Measurements from ENCODE around the gene RABEP2.
"Not testable (repeated sequence)": the region's sequence is repeated elsewhere in the genome, so short reads cannot be mapped to it uniquely, and the experiment has no call there.

RABEP2 gene

DNA sequence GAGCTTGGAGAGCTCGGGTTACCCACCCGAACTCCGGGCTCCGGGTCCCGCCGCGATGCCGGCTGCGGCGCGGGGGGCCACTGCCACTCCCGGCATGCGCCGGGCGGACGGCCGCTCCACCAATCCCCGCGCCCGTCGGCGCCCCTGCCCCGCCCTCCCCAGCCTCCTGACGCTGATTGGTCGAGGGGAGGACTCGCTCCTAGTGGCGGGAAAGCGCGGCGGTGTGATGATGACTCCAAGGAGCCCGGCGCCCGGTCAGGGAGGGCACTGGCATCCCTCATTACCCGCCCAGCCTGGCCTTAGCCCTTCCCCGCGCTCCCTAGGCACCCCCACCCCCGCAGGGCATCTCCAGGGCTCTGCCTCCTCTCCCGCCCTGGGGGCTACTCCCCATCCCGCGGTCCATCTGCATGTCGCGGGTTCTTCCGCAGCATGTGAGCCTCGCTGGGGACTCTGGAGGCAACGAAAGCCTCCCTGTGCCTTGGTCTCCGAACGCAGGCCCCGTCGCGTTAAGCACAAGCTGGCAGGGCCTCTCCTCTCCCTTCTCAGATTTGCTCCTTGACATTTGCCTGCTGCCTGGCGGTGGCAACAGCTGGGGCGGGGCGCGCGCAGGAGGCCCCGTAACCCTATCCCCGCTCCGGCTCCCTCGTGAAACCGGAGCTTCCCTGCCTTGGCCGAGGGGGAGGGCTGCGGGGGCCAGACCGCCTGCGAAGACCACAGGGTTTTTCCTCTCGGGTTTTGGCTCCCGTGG is 45.0 kb downstream of the RABEP2 start:
- peak; percentile 82 to 84 (median 83) for DNase-seq (ENCODE audit: low read depth in 2 of 3, low spot score in 2 of 3)

DNA sequence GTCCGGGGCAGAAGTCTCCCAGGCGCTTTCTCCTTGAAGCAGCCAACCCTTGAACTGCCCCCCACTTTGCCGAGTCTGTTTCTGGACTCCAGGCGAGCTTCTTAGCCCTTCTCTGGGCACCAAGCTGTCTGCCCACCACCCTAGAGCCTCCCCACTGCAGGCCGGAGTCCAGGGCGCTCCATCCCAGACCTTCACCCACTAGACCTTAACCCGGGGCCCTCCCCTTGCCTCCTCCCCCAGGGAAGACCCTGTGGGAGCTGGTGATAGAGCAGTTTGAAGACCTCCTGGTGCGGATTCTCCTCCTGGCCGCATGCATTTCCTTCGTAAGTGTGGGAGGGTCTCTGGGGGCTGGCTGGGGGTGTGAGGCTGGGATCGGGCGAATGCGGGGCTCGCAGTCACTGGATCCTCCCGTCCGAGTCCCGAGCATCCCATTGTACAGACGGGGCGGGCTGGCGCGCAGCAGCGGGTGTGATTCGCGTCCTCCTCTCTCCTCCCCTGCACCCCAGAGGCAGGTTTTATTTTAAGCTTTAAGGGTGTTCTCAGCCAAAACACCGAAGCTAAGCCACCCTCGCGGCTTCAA is 45.7 kb downstream of the RABEP2 start:
- DNase-seq (ENCODE audit: low read depth in 2 of 3, low spot score in 2 of 3): peak in 1 of 3 experiments; percentile 18

DNA sequence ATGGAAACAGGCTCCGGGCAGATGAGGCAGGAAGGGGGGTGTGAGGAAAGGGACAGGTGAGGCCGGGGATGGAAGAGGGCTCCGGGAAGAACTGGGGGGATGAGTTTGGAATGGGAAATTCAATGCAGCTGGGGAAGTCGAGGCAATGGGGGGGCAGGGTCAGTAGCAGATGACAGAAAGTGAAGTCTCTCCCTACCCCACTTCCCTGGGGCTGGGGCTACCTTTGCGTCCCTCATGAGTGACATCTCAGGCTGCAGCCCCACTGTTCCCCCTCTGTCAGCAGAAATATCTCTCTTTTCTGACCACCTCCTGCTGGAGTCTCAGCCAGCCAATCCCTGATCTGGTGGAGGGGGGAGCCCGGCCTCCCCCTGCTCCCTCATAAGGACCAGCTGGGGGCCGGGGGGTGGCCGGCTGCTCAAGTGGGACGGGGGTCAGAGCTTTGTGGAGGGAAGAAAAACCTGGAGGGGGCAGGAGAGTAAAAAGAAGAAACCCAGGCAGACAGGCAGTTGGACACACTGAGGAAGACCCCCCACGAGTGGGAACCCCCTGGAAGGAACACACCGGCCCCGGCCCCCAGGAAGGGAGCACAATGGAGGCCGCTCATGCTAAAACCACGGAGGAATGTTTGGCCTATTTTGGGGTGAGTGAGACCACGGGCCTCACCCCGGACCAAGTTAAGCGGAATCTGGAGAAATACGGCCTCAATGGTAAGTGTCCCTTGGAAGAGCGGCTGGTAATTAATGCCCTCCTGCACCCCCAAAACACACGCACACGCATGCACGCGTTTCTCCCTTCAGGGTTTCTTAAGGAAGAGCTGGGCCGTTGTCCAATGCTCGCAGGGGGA is 46.7 kb downstream of the RABEP2 start, which contains the start of gene ATP2A1:
Gene ATP2A1, plus strand, starts transcription at position 406 of the 844 bp plus-strand sequence. Its CDS starts 184 bp downstream, at position 590.
- DNase-seq (ENCODE audit: low read depth in 2 of 3, low spot score in 2 of 3): no peak

DNA sequence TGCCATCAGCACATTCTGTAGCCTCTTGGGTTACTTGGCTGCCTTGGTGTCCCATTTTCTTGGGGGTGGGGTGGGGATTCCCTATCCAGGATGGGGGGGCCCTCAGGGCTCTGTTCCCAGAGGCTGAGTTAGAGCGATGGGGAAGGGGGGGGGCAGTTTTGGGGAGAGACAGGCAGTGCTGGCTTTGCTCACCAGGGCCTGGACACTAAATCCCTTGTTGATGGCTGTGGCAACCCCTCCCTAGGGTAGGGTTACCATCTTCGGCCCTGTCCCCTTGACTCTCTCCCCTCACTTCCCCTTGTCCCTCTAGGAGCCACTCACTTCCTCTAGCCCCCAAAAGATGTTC is 47.4 kb downstream of the RABEP2 start:
- no peak for DNase-seq (ENCODE audit: low read depth in 2 of 3, low spot score in 2 of 3)

DNA sequence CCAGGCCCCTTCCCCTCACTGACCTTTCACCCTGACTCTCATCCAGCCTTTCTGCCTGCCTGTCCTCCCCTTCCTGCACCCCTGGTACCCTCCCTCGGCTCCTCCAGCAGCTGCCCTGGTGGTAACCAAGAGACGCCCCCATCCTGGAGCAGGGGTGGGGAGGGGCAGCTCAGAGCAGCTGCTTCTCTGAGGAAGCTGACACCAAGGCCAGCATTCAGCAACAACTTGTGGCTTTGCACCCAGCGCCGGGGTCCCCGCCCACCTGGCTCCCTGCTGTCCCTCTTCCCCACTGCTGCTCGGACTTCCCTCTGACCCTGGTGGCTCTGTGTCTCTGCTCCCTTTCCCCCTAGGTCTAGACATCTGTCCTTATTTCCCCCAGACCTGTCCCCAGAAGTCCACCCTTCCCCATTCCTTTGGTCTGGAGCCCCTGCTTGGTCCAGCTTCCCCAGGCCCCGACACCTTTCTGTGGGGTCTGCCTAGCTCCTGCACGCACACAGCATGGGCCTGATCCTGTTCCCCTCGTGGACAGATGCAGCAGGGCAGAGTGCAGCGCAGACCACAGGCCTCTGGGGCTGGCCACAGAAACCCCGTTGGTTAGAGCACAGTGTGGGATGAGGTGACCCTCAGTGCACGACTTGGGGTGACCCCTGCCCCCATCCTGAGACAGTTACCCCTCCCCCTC is 47.9 kb downstream of the RABEP2 start:
- DNase-seq (ENCODE audit: low read depth in 2 of 3, low spot score in 2 of 3): no peak

DNA sequence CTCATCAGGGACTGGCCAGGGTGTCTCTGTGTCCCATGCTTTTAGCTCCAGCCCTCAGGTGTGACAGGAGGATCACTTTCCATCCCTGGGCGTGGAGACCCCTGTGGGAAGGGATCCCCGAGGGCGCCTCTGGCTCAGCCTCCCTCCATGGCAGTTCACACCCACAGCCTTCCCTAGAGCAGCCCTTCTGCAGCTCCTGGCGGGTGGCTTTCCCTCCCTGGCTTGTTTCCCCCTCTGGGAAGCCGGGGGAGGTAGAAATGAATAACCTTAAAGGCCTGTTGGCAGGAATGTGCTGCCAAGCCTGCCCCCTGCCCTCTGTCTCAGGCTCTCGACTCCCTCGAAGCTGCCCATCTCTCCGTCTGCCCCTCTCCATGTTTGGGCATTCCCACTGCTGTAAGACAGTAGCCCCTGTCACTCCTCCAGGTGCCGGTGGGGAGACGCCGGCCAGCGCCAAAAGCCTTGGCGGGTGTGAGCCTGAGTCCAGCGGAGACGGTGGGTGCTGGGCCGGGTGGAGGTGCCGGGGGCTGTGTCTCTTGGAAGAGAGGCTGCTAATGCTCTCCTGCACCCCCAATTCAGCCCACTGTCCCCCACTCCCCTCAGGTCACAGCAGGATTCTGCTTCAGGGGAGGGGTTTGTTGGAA is 48.9 kb downstream of the RABEP2 start:
- no peak for DNase-seq (ENCODE audit: low read depth in 2 of 3, low spot score in 2 of 3)

DNA sequence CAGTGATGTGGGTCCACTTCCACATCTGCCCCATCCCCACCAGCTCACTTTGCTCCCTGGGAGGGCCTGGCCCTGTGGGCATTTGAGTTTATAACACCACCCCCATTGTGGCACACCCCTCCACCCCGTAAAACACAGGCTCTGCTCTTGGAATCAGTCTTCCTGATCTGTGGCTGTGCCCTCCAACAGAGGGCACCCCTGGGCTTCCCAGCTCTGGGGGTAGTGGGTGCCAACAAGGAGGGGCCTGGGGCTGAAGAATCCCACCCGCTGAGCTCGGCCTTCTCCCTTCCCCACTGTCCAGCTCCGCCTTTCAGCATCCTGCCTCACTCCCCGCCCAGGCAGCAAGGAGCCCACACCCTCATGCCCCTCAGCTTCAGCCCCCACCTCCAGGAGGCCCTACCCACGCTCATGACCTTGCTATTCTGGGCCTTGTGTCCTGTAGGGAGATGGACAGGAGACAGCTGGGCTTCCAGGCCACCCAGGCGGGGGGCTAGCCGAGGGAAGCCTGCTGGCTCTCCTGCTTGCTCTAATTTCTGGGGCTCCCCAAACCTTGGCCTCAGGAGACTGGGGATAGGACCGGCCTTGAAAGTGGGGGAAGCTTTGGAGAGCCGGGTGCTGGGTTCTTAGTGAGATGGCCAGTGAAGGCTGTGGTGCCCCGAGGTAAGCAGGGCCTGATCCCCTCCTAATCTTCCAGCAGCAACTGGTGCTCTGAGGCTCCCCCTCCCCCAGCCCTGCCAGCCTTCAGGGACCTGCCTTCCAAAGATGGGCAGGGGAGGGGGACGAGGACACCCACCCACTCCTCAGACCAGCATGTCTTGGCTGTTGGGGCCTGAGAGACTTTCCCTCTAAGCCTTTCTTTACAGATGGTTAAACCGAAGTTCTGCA is 49.7 kb downstream of the RABEP2 start:
- DNase-seq (ENCODE audit: low read depth in 2 of 3, low spot score in 2 of 3): no peak

DNA sequence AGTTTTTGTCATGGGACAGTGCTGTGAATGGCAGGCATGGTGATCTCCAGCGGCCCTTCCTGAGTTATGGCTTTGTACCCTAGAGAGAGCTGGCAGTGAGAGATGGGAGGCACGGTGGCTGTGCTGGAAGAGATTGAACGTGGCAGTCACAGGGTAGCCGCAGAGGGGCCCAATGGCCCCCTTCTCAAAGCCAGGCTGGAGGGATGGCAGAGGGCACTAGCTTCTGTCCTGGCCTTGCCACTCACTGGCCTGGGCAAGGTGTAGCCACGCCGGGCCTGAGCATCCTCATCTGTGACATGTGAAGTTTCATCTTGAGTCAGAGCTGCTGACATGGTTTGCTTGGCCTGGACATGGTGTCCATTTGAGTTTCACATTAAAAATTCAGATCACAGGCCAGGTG is 50.6 kb downstream of the RABEP2 start:
- DNase-seq (ENCODE audit: low read depth in 2 of 3, low spot score in 2 of 3): no peak

DNA sequence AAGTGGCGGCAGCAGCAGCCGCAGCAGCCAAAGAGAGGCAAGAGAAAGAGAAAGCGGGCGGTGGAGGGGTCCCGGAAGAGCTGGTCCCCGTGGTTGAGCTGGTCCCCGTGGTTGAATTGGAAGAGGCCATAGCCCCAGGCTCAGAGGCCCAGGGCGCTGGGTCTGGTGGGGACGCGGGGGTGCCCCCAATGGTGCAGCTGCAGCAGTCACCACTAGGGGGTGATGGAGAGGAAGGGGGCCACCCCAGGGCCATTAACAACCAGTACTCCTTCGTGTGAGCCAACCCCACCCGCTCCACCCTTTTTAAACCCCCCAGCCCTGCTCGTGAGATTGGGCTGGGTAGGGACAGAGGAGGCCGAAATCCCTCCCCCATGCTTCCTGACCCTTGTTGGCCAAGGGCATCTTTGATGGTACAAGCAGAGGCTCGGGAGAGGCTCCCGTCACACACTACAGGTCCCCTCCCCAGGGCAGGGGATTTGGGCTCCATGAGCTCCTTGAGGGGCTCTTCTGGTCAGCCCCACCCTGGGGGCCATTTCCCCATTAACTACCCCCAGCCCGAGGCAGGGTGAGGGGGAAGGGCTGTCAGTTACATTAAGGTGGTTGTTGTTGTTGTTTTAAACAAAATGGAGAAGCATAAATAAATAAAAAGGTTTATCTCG is 51.4 kb downstream of the RABEP2 start:
- peak in 2 of 3 experiments; percentile 37 to 41 for DNase-seq (ENCODE audit: low read depth in 2 of 3, low spot score in 2 of 3)

DNA sequence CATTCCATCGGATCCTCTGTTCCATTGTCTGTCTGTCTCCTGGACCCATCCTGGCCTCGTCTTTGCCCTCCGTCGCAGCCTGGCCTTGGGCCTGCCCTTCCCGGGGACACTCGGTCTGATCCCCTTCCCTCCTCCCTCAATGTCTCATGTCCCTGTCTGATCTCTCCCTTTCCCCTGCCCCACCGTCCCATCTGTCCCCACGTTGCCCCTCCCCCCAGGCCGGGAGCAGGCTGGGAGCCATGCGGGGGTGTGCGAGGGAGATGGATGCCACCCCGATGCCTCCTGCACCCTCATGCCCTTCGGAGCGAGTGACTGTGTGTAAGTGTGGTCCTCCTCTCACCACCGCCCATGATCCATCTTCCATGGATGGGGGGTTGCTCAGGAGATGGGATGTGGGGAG is 52.1 kb downstream of the RABEP2 start:
- no peak for DNase-seq (ENCODE audit: low read depth in 2 of 3, low spot score in 2 of 3)

DNA sequence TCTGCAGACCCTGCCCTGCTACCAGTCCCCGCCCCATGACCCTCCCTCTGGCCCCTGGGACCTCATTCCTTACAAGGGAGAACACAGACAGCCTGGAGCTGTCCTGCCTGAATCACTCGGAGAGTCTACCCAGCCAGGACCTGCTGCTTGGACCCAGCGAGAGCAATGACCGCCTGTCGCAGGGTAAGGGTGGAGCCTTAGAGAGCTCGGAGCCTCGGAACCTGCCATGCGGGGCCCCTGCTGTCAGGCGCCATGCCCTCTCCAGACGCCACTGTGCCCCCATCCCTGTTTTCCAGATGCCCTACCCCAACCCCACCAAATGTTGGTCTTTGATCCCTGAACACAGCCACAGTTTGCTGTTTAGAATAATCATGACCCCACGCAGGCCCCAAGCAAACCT is 55.8 kb downstream of the RABEP2 start:
- DNase-seq (ENCODE audit: low read depth in 2 of 3, low spot score in 2 of 3): no peak

DNA sequence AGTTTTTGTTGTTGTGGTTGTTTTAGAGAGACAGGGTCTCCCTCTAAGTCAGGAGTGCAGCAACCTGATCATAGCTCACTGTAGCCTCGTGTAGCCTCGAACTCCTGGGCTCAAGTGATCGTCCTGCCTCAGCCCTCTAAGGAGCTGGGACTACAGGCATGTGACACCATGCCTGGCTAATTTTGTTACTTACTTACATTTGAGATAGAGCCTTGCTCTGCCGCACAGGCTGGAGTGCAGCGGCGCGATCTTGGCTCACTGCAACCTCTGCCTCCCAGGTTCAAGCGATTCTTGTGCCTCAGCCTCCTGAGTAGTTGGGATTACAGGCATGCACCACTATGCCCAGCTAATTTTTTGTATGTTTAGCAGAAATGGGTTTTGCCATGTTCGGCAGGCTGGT is 57.4 kb downstream of the RABEP2 start:
- not testable (repeated sequence) for DNase-seq (ENCODE audit: low read depth in 2 of 3, low spot score in 2 of 3)

DNA sequence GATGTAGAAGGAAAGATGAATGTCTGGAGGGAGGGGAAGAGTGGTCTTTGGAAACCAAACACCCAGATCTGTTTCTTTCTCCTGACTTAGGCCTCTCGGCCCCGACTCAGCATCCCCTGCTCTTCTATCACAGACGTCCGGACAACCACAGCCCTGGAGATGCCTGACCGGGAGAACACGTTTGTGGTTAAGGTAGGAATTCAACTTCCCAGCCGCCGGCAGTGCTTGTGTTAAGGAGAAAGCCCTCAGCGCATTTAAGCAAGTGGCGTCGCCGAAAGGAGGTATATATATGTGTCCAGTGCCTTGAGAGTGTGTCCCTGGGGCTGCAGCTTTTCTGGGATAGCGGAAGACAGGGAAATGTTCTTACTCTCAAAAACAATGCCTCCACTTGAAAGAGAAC is 57.8 kb downstream of the RABEP2 start:
- no peak for DNase-seq (ENCODE audit: low read depth in 2 of 3, low spot score in 2 of 3)

DNA sequence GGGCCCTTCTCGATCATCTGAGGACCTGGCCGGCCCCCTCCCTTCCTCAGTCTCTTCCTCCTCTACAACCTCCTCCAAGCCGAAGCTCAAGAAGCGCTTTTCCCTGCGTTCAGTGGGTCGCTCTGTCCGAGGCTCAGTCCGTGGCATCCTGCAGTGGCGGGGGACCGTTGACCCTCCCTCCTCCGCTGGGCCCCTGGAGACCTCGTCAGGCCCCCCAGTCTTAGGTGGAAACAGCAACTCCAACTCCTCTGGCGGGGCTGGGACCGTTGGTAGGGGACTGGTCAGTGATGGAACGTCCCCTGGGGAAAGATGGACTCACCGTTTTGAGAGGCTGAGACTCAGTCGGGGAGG is 58.6 kb downstream of the RABEP2 start:
- DNase-seq (ENCODE audit: low read depth in 2 of 3, low spot score in 2 of 3): no peak

DNA sequence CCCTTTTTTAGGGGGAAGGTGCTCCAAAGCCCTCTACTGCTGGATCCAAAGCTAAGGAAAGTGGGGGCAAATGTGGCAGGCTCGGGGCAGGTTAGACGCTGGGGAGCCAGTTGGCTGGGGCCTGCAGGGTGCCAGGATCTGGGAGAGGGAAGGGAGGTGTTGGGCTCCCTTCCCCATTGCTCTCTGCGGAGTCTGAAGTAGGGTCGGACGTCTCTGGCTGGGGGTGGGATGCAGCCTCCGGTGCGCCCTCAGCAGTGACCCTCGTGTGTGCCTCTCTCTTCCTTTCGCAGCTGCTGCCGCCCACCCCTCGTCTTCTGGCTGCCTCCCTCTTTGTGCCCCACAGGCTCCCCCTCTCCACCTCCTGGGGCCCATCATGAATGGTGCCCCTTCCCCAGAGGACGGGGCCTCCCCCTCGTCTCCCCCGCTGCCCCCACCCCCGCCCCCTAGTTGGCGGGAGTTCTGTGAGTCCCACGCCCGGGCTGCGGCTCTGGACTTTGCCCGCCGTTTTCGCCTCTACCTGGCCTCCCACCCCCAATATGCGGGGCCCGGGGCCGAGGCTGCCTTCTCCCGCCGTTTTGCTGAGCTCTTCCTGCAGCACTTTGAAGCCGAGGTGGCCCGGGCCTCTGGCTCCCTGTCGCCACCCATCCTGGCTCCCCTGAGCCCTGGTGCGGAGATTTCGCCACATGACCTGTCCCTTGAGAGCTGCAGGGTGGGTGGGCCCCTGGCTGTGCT is 59.1 kb downstream of the RABEP2 start:
- DNase-seq (ENCODE audit: low read depth in 2 of 3, low spot score in 2 of 3): no peak

DNA sequence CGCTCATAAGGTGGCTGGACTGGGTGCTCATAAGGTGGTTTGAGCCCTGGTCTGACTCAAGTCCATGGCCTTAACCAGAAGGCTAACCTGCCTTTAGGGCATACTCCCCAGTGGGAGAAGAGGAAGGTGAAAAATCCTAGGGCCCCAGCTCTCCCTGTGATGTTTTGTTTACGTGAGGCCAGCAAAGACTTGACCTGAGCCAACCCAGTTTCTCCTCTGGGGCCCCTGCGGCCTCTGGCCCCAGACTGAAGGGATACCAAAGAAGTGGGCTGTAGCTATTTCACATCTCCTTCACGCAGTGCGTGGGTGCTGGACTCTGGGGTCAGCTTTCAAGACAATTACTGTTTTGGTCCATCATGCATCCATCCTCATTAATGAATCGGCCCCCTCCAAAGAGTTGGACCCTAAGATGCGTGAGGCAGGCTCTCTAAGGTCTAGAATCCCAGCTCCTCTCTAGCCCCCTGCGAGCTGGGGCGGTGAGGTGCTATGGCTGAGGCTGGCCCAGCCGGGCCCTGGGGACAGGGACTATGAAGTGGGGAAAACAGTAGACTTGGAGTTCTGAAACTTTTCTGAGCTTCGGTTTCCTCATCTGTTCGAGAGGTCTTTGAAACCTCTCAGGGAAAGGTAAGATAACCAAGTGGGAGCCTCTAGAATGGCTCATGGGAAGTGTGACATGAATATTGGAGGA is 59.9 kb downstream of the RABEP2 start:
- no peak for DNase-seq (ENCODE audit: low read depth in 2 of 3, low spot score in 2 of 3)

DNA sequence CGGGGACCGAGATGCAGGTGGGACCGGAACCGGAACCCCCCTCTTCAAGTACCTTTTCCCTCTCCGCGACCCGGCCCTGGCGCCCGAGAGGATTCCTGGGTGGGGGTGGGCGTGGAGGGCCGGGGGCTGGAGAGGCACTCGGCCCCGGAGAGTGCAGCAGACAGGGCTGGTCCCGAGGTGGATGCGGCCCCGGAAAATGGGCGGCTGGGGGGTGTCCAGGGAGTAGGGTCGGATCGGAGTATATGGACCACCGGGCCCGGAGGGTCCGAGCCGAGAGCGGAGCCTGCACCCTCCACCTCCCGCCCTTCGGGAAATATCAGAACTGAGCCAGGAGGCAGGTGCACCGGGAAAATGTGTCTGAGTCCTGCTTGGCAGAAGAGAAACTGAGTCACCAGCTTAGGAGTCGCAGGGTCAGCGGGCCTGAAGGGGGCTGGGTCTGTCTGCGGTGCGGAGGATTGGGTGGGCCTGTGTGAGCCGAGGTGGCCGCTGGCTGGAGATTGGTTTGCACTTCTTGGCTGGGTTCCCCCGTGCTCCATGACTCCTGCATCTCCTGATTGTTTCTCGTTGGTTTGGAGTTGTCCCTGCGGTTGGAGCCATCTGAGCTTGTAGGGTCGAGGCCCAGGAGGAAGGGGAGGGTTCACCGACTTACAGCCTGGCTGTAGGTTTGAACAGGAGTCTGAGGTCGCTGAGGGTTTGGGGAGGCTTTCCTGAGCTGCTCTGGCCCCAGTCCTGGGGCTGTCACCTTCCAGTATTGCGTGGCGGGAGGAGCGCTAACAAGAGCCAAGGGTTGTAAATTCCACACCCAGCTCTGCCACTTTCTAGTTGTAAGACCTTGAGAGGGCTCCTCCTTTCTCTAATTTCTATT is 60.9 kb downstream of the RABEP2 start:
- DNase-seq (ENCODE audit: low read depth in 2 of 3, low spot score in 2 of 3): no peak
